ENCODE results near the gene KPNA4.

KPNA4 gene

DNA sequence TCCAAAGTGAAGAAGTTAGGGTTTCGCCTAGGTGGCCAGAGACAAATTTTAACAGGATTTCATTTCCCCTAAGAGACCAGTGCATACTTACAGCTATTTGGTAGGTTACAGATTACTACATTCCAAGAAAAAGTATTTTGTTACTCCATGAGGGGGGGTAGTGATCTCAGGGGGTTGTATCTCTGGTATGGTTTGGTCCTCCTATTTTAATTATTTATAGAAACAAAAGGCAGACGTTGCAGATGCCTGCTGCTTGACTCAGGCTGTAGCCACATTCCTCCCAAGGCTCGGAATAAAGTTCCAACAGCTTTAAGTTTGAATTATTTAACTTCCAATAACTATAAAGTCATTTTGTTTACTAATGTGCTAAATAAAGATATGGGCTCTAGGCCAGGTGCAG lies 114.5 kb downstream of the KPNA4 start:
- DNase-seq (ENCODE audit: low read depth), result peak; percentile 88

DNA sequence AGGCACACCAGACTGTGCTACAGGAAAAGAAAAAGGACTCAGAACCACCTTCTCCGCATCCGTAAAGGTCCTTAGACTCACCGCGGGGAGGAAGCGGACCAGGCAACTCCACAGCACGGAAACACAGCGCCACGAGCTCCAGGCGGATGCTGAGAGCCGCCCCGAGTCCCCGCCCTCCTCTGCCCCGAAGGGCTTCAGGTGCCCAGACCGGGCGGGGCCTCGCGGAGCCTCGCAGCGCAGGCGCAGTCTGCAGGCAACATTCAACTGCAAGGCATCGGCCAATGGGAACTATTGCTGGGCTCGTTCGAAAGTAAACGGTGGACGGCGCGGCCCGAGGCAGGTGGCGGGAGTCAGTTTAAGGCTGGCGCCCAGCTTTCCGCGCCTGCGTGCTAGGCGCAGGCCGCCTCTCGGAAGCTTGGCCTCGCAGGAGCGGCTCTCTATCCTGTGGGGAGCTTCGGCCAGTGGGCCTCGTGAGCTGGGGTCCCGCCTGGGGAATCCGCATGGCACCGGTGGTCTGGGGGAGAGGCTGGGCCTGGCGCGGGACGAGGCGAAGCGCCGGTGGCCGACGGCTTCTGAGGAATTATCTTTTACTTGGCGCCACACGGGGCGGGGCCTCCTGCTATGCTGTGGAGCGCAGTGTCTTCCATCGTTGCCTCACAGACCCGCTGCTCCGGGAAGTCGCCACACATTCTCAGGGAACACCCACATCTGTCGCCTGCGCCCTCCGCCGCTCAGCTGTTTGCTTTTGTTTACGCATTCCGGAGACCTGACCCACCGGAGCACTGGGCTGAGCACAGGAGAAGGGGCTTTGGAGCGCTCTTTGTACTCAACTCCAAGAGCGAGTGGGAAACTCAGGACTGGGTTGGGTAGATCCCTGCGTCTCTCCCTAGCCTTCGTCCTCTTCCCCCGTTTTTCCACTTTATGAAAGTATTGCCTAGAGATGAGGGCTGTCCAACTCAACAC lies 115.5 kb downstream of the KPNA4 start, which contains the start of gene TRIM59:
TSS of gene TRIM59 (minus strand) at position 151 of the 963 bp plus-strand sequence. CDS start 10,603 bp downstream, outside the sequence.
- peak; percentile 98 for DNase-seq (ENCODE audit: low read depth)

DNA sequence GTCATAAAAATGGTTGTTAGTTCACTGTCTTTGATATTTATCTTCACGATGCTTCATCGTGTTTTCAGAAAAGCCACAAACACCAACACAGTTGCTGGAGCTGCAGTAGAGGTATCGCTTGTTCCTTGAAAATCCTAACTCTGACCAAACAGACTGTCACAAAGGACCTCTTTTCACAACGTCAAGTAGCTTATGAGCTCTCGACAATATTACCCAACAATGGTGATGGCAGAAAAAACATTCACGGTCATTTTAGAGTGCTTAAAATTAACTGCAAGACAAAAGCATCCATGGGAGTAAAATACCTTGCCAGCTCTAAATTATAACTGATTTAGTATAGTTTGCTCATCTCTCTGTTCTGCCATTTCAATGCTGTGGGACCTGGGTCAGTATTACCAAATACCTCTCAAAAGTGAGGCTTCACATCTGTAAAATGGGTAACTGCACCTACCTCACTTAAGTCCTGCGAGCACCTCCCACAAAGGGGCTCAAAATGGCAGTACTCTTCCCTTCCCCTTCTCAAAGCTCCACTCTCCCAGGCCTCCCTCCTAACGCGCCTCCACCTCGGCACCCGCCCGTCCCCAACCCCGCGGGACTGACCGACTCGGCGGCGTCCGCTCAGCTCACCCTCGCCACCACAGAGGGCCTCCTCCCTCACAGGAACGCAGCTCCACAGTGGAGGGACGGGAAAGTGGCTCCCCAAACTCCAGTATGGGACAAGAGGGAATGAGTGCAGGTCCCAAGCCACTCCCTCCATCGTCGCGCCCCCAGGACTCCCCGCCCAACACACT lies 116.3 kb downstream of the KPNA4 start:
- DNase-seq (ENCODE audit: low read depth), result peak; percentile 53

- DNase-seq (ENCODE audit: low read depth), result peak; percentile 78
Measured at GRCh38 chr3:160447544-160447943, 117.8 kb downstream of the KPNA4 start.

DNA sequence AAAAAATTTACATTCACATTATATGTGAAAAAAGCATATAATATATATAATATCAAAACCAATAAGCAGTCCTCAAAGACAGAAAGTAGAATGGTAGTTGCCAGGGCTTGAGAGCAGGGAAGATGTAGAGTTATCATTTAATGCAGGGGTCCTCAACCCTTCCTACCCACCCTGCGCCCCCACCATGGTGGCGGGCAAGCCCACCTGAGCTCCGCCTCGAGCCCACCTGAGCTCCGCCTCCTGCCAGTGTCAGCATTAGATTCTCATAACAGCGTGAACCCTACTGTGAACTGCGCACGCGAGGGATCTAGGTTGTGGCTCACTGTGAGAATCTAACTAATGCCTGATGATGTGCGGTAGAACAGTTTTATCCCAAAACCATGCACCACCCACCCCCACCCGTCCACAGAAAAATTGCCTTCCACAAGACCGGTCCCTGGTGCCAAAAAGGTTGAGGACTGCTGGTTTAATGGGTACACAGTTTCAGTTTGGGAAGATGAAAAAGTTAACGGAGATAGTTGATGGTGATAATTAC lies 118.8 kb downstream of the KPNA4 start:
- DNase-seq (ENCODE audit: low read depth), result no peak

GRCh38 chr3:160445854-160446253 lies 119.5 kb downstream of the KPNA4 start:
- DNase-seq (ENCODE audit: low read depth), result no peak
